Fibroblast of peridontal ligament (primary cell): ENCODE measurements around the gene FAM168A.
"Not testable (repeated sequence)": the region's sequence is repeated elsewhere in the genome, so short reads cannot be mapped to it uniquely, and the experiment has no call there.

Experiments
- DNase-seq: peaks from one replicate; pipeline ENCODE4 v3.0.0-alpha.2; 2010; ENCODE audit errors: extremely low read depth

FAM168A gene

DNA sequence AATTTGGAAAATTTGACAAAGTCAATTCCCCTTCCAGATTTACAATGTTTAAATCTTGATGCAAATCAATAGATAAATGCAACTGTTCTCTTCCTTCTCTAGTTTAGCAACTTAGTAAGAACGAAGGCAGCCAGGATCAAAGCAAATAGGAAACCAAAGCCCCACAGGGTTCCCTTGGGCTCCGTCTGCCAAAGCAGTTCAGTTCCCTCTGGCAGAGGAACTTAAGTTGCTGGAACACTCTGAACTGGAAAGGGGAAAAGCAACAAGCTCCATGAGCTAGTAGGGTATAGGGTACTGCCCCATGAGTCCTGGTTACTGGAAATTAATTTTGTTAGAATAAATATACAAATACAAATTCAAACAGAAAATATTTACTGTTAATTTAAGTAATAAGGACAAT lies 130.4 kb downstream of the FAM168A start:
- DNase-seq = no peak

GRCh38 chr11:73466643-73467042 lies 131.3 kb downstream of the FAM168A start:
- DNase-seq = no peak

DNA sequence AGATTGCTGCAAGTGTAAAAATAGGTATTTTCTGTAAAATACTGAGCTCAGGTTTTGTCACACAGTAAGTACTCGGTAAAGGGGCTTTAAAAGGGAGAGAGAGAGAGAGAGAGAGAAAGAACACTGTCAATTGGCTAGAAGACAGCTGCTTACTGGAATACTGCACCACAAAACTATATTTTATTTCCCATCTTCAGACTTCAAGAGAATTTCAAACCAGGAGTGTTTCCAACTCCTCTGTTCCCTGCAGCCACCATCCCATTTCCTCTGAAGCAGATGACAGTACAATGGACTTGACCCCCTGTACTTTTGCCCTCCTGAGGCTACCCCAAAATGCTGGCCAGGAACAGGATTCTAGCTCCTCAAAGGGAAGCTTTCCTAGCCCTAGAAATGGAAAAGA lies 132.0 kb downstream of the FAM168A start:
- DNase-seq = no peak

DNA sequence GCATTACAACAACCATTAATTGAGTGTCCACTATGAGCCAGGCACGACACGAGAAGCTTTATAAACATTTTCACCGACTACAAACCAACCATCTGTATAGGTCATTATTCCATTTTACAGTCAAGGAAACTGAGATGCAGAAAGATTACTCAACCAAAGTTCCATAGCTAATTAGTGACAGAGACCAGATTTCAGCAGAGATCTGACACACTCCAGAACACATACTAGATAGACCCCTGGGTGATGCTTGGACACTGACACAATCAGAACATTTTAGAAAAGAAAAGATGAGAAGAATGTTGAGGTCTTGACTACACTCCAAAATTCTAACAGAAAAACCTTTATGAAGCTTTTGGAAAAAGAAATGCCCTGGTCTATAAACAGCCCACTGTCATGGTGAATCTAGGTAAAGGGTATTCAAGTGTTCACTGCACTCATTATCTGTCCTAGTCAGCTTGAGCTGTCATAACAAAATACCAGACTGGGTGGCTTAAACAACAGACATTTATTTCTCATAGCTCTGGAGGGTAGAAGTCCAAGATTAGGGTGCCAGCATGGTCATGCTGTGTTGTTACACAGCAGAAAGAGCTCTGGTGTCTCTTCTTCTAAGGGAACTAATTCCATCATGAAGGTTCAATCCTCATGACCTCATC lies 132.8 kb downstream of the FAM168A start:
- DNase-seq = peak; percentile 24

- DNase-seq = no peak
Observed at GRCh38 chr11:73464347-73464746, 133.6 kb downstream of the FAM168A start.

GRCh38 chr11:73463359-73463758 lies 134.6 kb downstream of the FAM168A start:
- peak; percentile 65 for DNase-seq

GRCh38 chr11:73461964-73462363 lies 135.9 kb downstream of the FAM168A start:
- DNase-seq = no peak

DNA sequence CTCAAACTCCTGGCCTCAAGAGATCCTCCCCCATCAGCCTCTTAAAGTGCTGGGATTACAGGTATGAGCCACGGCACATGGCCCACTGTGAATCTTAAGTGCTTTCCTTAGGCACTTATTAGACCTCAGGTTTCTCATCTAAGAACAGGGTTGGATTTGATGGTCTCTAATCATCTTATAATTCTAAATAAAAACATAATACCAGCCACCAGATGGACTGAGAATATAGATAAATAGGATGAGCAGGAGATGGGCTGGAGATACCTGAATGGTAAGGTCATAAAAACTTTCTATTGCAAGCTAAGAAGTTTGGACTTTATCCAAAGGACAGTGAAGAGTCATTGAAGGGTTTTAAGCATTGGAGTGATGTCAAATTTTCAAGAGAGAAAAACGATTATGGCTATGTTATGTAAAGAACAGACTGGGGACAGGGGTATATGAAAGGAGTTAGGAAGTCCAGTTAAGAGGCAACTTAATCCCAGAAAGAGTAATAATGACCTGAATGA lies 136.5 kb downstream of the FAM168A start:
- DNase-seq = no peak

- no peak for DNase-seq
Observed at GRCh38 chr11:73458201-73458600, 139.7 kb downstream of the FAM168A start.

- DNase-seq = no peak
Observed at GRCh38 chr11:73454987-73455386, 142.9 kb downstream of the FAM168A start.

GRCh38 chr11:73453562-73453961 lies 144.3 kb downstream of the FAM168A start:
- DNase-seq = peak; percentile 68

- DNase-seq = no peak
Observed at GRCh38 chr11:73452726-73453125, 145.2 kb downstream of the FAM168A start.

- DNase-seq = no peak
Observed at GRCh38 chr11:73451896-73452295, 146.0 kb downstream of the FAM168A start.

DNA sequence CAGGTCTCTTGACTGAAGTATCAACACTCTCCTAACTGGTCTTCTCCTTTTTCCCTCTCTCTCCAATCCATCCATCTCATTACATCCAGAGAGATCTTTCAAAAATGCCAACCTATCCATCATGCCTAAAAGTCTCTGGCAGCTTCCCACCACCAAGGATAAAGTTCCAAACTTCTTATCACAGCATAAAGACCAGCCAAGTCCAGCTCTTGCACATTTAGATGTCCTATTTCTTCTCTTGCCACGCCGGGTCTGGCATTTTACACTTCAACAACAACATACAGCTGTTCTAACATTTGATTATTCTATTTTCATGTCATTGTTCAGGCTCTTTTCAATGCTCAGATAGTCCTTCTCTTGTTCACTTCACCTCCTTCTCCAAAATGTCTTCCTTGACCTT lies 151.1 kb downstream of the FAM168A start:
- no peak for DNase-seq

DNA sequence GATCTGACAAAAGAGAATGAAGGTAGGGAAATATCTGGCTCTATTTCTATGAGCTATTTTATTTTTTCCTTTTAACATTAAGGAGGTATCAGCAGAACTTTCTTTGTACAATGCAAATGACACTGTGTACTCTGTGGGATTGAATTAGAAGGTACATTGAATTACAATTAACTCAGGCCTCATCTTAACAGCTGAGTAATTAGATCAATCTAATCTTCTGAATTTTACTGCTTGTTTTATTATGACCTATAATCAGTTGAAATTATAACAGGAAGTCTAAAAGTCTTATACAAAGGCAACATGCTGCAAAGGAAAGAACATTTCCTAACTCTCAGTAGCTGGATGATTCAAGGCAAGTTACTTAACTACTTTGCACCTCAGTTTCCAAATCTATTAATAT lies 151.9 kb downstream of the FAM168A start:
- DNase-seq = no peak

DNA sequence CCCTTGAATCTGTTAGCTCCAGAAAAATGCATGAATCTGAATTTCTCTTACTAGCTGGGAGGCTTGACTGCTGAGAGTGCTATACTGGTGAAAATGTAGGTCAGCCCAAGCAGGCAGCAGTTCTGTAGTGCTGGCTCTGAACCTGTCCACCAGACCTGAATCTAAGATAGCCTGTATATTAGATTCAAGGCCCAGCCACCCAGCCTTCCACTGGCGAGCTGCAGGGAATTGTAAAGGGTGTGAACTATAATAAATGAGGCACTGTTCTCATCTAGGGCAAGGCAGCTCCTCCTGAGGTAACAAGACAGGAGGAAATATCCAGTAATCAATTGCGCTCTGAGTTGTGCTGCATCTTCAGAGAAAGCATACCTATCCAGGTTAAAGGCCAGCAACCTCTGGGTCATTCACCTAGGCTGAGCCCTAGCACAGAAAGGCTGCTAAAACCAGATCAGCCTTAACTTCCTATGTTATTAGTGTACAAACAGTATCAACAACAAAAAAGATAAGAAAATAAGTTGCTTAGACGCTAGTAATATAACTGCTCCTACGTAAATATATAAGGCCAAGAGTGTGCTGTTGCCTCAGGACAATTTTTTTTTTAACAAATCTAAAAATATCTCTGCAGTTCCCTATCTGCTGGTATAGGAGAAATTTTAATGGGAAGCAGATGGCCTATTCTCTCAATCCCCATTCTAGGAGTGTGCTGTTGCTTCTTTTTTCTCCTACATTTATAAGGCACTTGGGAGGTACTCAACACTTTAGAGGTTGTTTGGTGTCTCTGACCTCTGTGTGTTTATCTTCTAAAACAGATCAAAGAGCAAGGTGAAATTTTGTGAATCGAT lies 158.7 kb downstream of the FAM168A start:
- peak; percentile 77 for DNase-seq

DNA sequence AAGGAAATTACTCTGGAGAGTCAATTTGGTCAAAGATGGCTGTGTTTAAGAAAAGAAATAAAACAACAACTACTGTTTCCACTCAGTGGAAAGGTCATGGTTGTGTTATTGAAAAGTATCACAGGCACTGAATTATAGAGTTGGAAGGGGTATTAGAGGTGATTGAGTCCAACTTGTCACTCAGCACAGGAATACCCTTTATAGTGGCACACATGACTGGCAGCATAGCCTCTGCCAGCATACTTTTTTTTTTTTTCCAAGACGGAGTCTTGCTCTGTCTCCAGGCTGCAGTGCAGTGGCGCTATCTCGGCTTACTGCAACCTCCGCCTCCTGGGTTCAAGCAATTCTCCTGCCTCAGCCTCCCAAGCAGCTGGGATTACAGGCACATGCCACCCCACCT lies 161.1 kb downstream of the FAM168A start:
- DNase-seq = not testable (repeated sequence)

- no peak for DNase-seq
Observed at GRCh38 chr11:73431396-73431795, 166.5 kb downstream of the FAM168A start.

DNA sequence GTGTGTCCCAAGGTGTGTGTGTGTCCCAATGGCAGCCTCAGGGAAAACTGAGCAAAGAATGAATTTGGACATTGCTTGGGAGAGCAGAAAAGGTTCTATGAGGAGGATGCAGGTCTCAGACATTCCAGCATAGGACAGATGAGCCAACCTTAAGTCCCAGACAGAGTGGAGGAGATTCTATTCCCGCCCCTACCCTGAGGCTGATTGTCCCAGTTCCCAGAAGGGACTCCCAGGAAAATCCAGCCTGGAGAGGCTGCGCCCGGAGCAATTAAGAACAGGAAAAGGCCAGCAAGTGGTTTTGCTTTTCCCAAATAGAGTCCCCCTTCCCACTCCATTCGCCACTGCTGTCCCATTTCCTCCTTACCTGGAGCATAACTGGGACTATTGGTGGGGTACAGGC lies 167.6 kb downstream of the FAM168A start:
- no peak for DNase-seq

GRCh38 chr11:73429121-73429750 lies 168.7 kb downstream of the FAM168A start:
- DNase-seq = peak; percentile 80

DNA sequence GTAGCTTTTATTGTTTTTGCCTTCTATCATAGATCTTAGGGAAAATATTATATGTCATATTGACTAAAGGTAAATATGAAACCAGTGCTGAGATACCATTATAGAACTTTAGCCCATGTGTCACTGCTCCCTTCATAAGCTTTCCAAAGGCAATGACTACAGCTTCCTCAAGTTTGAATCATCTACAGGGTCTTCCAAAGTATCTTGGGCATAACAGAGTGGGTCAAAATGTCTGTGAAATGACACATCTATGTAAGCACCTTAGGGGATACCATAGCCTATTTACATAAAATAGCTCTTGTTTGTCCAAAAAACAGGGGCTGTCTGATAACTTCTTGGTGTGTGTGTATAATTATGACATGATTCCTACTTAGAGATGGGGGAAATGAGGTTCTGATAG lies 169.2 kb downstream of the FAM168A start:
- no peak for DNase-seq

DNA sequence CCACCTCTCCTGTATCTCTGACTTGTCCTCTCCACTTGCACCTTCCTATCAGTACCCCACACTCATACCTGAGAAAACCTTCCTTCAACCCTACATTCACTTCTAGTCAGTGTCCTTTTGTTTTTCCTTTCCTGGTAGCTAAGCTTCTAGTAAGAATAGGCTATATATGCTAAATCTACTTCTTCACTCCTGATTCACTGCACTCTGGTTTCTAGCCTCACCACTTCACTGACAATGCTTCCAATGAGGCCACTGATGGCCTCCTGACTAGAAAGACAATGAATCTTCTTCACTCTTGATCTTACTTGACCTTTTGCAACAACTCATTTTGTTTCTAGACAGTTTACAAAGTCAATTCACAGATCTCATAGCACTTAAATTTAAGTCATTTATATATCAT lies 169.7 kb downstream of the FAM168A start:
- no peak for DNase-seq
